ENCODE results near the gene TRAF3.
A peak's percentile ranks its signal among the peaks of the same experiment; 100 is the strongest.
"Not testable (repeated sequence)": the region's sequence is repeated elsewhere in the genome, so short reads cannot be mapped to it uniquely, and the experiment has no call there.

The TRAF3 gene

GRCh38 chr14:102896735-102897134 is 119.5 kb downstream of the TRAF3 start:
- not testable (repeated sequence) for DNase-seq

GRCh38 chr14:102897299-102898027 is 120.2 kb downstream of the TRAF3 start:
- DNase-seq = no peak

- DNase-seq = no peak
These were observed 121.0 kb downstream of the TRAF3 start for GRCh38 chr14:102898298-102898697.

- no peak for DNase-seq
These were observed 121.7 kb downstream of the TRAF3 start for GRCh38 chr14:102898776-102899515.

- no peak for DNase-seq
These were observed 122.3 kb downstream of the TRAF3 start for GRCh38 chr14:102899516-102899900.

- no peak for DNase-seq
These were observed 123.7 kb downstream of the TRAF3 start for GRCh38 chr14:102900631-102901571.

- DNase-seq = peak; percentile 33
These were observed 124.4 kb downstream of the TRAF3 start for GRCh38 chr14:102901633-102902032.

- DNase-seq = no peak
These were observed 124.8 kb downstream of the TRAF3 start for GRCh38 chr14:102902086-102902485.

- no peak for DNase-seq
These were observed 125.4 kb downstream of the TRAF3 start for GRCh38 chr14:102902523-102903247.

GRCh38 chr14:102903248-102903888 is 126.1 kb downstream of the TRAF3 start:
- DNase-seq = no peak

- DNase-seq = no peak
These were observed 126.8 kb downstream of the TRAF3 start for GRCh38 chr14:102903889-102904512.

- DNase-seq = no peak
These were observed 128.2 kb downstream of the TRAF3 start for GRCh38 chr14:102905116-102906108.

GRCh38 chr14:102906616-102907302 is 129.5 kb downstream of the TRAF3 start:
- DNase-seq = no peak

GRCh38 chr14:102907303-102907844 is 130.1 kb downstream of the TRAF3 start:
- no peak for DNase-seq

GRCh38 chr14:102907980-102908730 is 130.9 kb downstream of the TRAF3 start:
- DNase-seq = no peak

GRCh38 chr14:102908766-102909455 is 131.7 kb downstream of the TRAF3 start:
- no peak for DNase-seq

- DNase-seq = no peak
These were observed 132.2 kb downstream of the TRAF3 start for GRCh38 chr14:102909462-102909861.

GRCh38 chr14:102909911-102910310 is 132.7 kb downstream of the TRAF3 start:
- no peak for DNase-seq
